Activated T-cell treated with anti-CD3 and anti-CD28 coated beads, Interleukin-2, amount 50 U/mL, for 4 hours (primary cell): ENCODE measurements around the gene METTL22. TPM values are rescaled to one million over a fixed set of nuclear protein-coding genes. Genes with fewer than 3 reads are reported as not detected.

Source experiments
- ATAC-seq, 2 donors: fragments of 200-7000 bp; cut with Tn5 transposase; one replicate each; pipeline ENCODE4 v1.10.0; 2021
- DNase-seq: peaks from one replicate; pipeline ENCODE4 v3.0.0-alpha.2; 2020
- H3K27me3 Mint-ChIP-seq: one replicate; pipeline ENCODE4 v1.8.0; 2021; ENCODE audit warnings: low read depth, mixed read lengths
- H3K36me3 Mint-ChIP-seq: one replicate; pipeline ENCODE4 v1.8.0; 2022; ENCODE audit warnings: mixed read lengths; ENCODE audit not compliant: insufficient read depth
- H3K4me1 Mint-ChIP-seq: one replicate; pipeline ENCODE4 v1.8.0; 2021; ENCODE audit warnings: low read depth, mixed read lengths
- H3K4me3 Mint-ChIP-seq: one replicate; pipeline ENCODE4 v1.8.0; 2021; ENCODE audit warnings: mild to moderate bottlenecking, moderate library complexity, mixed read lengths
- H3K9me3 Mint-ChIP-seq: one replicate; pipeline ENCODE4 v1.8.0; 2021; ENCODE audit warnings: mixed read lengths
- total RNA-seq, 3 donors: library from RNA; stranded (reverse); gene quantifications; one replicate each; pipeline ENCODE4 v1.2.1, GENCODE V29; 2021

METTL22 gene
- total RNA-seq, 3 donors from 2014 or later = 18.7 to 20.0 (median 19.1) TPM

DNA sequence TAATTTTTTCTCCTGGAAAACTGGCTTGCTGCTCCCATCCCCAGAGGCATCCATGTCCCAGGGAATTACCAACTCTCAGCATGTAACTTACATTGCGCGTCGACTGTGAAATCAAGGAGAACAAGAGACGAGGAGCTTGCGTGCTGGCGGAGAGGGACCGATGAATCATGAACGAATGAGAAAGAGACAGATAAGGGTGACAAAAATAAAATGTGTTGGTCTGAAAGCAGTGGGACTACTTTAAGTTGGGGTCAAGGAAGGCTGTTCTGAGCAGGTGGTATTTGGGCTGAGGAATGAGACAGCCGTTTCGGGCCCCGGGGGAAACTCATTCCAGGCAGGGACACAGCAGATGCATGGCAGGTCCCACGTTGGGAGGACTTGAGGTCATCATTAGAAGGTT is 75.4 kb downstream of the METTL22 start:
- Mint-ChIP-seq H3K27me3 (no peaks in the 10 kb centered on the region), H3K4me1 (no peaks in the 10 kb centered on the region), H3K9me3 (no peaks in the 10 kb centered on the region), H3K36me3 (peaks cover 11% of the 10 kb centered on the region), H3K4me3 (no peak overlapping the region)
- DNase-seq (no peak), ATAC-seq (no peak)

DNA sequence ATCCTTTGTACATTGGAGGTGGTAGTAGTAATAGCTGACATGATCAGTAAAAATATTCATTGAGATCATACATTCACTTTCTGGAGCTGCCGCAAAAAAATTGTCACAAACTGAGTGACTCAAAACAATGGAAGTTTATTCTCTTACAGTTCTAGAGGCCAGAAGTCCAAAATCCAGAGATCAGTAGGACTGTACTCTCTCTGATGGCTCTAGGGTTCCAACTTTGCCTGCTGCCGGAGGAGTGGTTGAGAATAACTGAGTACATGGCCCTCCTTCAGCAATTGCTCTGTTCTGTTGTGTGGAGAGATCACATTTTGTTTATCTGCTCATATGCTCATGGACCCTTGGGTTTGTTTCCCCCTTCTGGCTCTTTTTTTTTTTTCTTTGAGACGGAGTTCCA is 76.5 kb downstream of the METTL22 start:
- H3K9me3 Mint-ChIP-seq = no peaks in the 10 kb centered on the region
- H3K4me1 Mint-ChIP-seq = no peaks in the 10 kb centered on the region

More for the DNA sequence above, 76.5 kb downstream of the METTL22 start:
- H3K36me3 Mint-ChIP-seq = peaks cover 13% of the 10 kb centered on the region
- DNase-seq (no peak), ATAC-seq (no peak)
- no peaks in the 10 kb centered on the region for H3K27me3 Mint-ChIP-seq
- no peak overlapping the region for H3K4me3 Mint-ChIP-seq

Other genes with a start within 250 kb of the METTL22 start
- not detected for gene TMEM114, start 31.2 kb upstream of the METTL22 start, total RNA-seq
- 1 to 10 TPM; 3.4 to 6.4 (median 4.5) TPM for gene ABAT, start 52.9 kb downstream of the METTL22 start, total RNA-seq
- 10 to 100 TPM; 13.2 to 14.5 (median 13.9) TPM for gene TMEM186, start 175.9 kb downstream of the METTL22 start, total RNA-seq
- 10 to 100 TPM; 85.4 to 95.5 (median 89.6) TPM for gene PMM2, start 176.1 kb downstream of the METTL22 start, total RNA-seq
- gene CARHSP1, start 247.3 kb downstream of the METTL22 start, total RNA-seq = 10 to 100 TPM; 14.7 to 17.8 (median 16.8) TPM